ENCODE data around the gene MAP3K14.
A peak's percentile ranks its signal among the peaks of the same experiment; 100 is the strongest.

Gene MAP3K14

DNA sequence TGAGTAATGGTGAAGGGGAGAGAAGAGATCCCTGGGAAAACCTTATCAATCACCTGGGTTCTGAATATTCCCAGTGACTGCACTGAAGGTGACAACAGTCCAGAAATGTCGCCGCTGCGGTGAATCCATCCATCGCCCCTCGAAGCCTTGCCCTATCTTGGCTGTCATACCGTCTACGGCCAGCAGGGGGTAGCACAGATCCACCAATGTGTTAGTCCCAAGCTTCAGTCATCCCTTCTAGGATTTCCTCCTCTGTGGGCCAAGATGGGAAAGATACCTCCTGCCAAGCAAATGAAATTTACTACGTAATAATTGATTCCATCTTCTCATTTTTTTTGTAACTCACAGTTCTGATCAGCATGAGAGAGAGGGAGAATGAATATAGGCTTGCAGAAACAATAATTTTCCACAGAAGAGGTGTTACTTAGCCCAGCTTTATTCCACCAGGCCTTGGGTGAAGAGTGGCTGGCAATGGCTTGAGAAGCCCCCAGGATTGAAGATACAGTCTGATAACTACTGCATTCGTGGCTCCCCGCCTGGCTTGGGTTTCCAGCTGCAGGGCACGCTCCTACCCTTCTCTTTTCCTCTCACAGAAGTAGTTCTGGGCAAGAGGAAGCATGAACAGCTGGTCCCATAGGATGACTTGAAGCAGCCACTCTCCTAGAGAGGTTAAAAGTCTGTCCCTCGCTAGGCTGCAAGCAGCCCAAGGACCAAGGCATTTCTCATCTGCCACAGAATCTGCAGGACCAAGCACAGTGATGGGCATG is 97.7 kb downstream of the MAP3K14 start:
- peak; percentile 69 for DNase-seq

All from NCI-H187 treated with DMSO at 0.1 percent for 48 hours (cell line).